ENCODE results near the gene SLX4IP. TPM values are rescaled to one million over a fixed set of nuclear protein-coding genes. Genes with fewer than 3 reads are reported as not detected.

Gene SLX4IP
- total RNA-seq, 1 experiment from 2014 or later, result 11.1 TPM

GRCh38 chr20:10642856-10643559 lies 207.9 kb downstream of the SLX4IP start:
- CTCF ChIA-PET, result no interaction called here
- intact Hi-C loops (cut with micrococcal nuclease), result loop anchor here (10.0 kb wide), 1 partner anchor 88 kb away; no protein-coding TSS in a partner anchor
- ATAC-seq, result no peak

More at GRCh38 chr20:10642856-10643559, 207.9 kb downstream of the SLX4IP start:
- ChIA-PET POLR2A (no interaction called here), RAD21 (ENCODE audit: low non-redundant PET in 1 of 2, low total read pairs in 2 of 2, uncharacterized antibody in 2 of 2, unreplicated experiment in 2 of 2) (no interaction called here)
- Histone ChIP-seq H3K36me3 (ENCODE audit: control insufficient read depth in 1 of 2, insufficient read depth in 2 of 2, low read length in 2 of 2) (peaks cover 44 to 84% of the 10 kb centered on the region in 2 experiments; a peak in 3 of 4 replicates), H3K79me2 (ENCODE audit: insufficient read depth, low read length) (no peaks in the 10 kb centered on the region), H3K27ac (ENCODE audit: low read depth, low read length) (no peak overlapping the region), H2AFZ (ENCODE audit: low read depth, low read length, poor library complexity, severe bottlenecking) (no peak overlapping the region), H3K9ac (ENCODE audit: low read length) (no peak overlapping the region), H3K27me3 (ENCODE audit: insufficient read depth, low read length) (no peaks in the 10 kb centered on the region), H3K4me2 (ENCODE audit: low read length) (no peak overlapping the region), H3K4me1 (ENCODE audit: control insufficient read depth in 1 of 2, insufficient read depth in 2 of 2, low read length in 2 of 2) (no peaks in the 10 kb centered on the region), H3K4me3 (replicated peaks in 1 of 2; ENCODE audit: low read depth in 1 of 2, low read length in 2 of 2) (no peak overlapping the region), H3K9me3 (ENCODE audit: control insufficient read depth in 1 of 2, insufficient read depth in 1 of 2, low read depth in 1 of 2, low read length in 2 of 2) (no peaks in the 10 kb centered on the region), H4K20me1 (ENCODE audit: insufficient read depth) (no peaks in the 10 kb centered on the region), H3K9me2 (ENCODE audit: insufficient read depth) (no peaks in the 10 kb centered on the region)
- no peak for DNase-seq (ENCODE audit: low read depth, low spot score)
- TF ChIP-seq SRF (IDR thresholded peaks at IDR 0.05; ENCODE audit: low read depth) (no peak), CTCF (IDR thresholded peaks at IDR 0.05 in 2 of 3, conservative IDR thresholded peaks at IDR 0.05 in 1 of 3; ENCODE audit: borderline replicate concordance in 1 of 3, insufficient read depth in 1 of 3, low read depth in 2 of 3, low read length in 2 of 3) (no peak), EZH2phosphoT487 (IDR thresholded peaks at IDR 0.05; ENCODE audit: borderline replicate concordance) (no peak), POLR2AphosphoS5 (IDR thresholded peaks at IDR 0.05; ENCODE audit: low read depth, low read length) (no peak), EGR1 (IDR thresholded peaks at IDR 0.05; ENCODE audit: low read depth) (no peak), TCF7L2 (IDR thresholded peaks at IDR 0.05; ENCODE audit: borderline replicate concordance, extremely low read depth, insufficient read depth, insufficient read length) (no peak), REST (IDR thresholded peaks at IDR 0.05; ENCODE audit: low read depth) (no peak), ZFX (IDR thresholded peaks at IDR 0.05) (no peak), ZNF274 (IDR thresholded peaks at IDR 0.05; ENCODE audit: low read depth, low read length) (no peak), SIN3A (IDR thresholded peaks at IDR 0.05; ENCODE audit: low read depth) (no peak), POLR2A (IDR thresholded peaks at IDR 0.05; ENCODE audit: borderline replicate concordance, extremely low read depth, insufficient read depth, insufficient read length) (no peak), ZBTB33 (IDR thresholded peaks at IDR 0.05; ENCODE audit: extremely low read depth, insufficient replicate concordance, low read length) (no peak), MAX (IDR thresholded peaks at IDR 0.05) (no peak), CEBPB (IDR thresholded peaks at IDR 0.05; ENCODE audit: low read depth) (no peak), JUND (IDR thresholded peaks at IDR 0.05) (no peak)
- TF ChIP-seq, protein P1, sequence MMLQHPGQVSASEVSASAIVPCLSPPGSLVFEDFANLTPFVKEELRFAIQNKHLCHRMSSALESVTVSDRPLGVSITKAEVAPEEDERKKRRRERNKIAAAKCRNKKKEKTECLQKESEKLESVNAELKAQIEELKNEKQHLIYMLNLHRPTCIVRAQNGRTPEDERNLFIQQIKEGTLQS (IDR thresholded peaks at IDR 0.05), result no peak
- no TSS peak for BruUV-seq (replicated peaks)

Measured in HCT116 (cell line).